PC-9 (cell line): ENCODE data around the gene CEP192.

Experiments
- EZH2 ChIP-seq: fragments of 200-600 bp; sonication (generic); IDR thresholded peaks from 2 replicates; pipeline ENCODE4 v1.8.0; 2017; ENCODE audit warnings: antibody characterized with exemption, low read depth
- TF ChIP-seq, protein P1 (sequence below): fragments of 200-600 bp; sonication (generic); conservative IDR thresholded peaks from 2 replicates; pipeline ENCODE4 v1.6.1; 2017; ENCODE audit warnings: mixed run types, antibody characterized with exemption, mild to moderate bottlenecking, moderate library complexity

DNA sequence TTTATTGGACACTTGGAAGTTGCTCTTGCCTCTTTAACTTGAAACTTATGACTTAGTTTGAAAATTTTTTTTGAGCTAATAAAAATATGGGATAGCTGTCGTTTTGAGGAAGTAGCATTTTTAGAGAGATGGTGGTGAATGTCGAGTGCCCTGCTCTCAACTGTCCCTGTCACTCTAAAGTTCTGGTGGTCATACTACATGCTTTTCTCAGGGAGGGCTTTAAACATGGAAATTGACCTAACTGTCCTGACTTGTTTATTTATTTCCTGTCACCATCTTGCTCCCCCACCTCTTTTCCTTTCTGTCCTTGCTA lies 16.0 kb downstream of the CEP192 start:
- TF ChIP-seq EZH2: no peak
- TF ChIP-seq, protein P1, sequence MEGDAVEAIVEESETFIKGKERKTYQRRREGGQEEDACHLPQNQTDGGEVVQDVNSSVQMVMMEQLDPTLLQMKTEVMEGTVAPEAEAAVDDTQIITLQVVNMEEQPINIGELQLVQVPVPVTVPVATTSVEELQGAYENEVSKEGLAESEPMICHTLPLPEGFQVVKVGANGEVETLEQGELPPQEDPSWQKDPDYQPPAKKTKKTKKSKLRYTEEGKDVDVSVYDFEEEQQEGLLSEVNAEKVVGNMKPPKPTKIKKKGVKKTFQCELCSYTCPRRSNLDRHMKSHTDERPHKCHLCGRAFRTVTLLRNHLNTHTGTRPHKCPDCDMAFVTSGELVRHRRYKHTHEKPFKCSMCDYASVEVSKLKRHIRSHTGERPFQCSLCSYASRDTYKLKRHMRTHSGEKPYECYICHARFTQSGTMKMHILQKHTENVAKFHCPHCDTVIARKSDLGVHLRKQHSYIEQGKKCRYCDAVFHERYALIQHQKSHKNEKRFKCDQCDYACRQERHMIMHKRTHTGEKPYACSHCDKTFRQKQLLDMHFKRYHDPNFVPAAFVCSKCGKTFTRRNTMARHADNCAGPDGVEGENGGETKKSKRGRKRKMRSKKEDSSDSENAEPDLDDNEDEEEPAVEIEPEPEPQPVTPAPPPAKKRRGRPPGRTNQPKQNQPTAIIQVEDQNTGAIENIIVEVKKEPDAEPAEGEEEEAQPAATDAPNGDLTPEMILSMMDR: no peak
